Fibroblast of the conjunctiva (primary cell): ENCODE data around the gene TNFAIP6.

ENCODE experiments used
- DNase-seq: peaks from one replicate; pipeline ENCODE4 v3.0.0-alpha.2; 2010; ENCODE audit warnings: low read depth

Gene TNFAIP6

GRCh38 chr2:151422917-151423439 lies 65.6 kb downstream of the TNFAIP6 start:
- DNase-seq, result no peak

GRCh38 chr2:151423760-151424159 lies 66.4 kb downstream of the TNFAIP6 start:
- no peak for DNase-seq
